Fibroblast of lung (primary cell): Measurements from ENCODE around the gene PSG2. TPM values are rescaled to one million over a fixed set of nuclear protein-coding genes. Genes with fewer than 3 reads are reported as not detected.
"Not testable (repeated sequence)": the region's sequence is repeated elsewhere in the genome, so short reads cannot be mapped to it uniquely, and the experiment has no call there.

Source experiments
- DNase-seq, 2 donors: peaks; one replicate each; pipeline versions ENCODE4 v3.0.0 to v3.0.0-alpha.2; 2010; ENCODE audit warnings: low read depth in 2 of 2
- H2AFZ ChIP-seq: 2 replicates; pipeline ENCODE4 v1.5.1; 2012; ENCODE audit warnings: low read length, control low read depth, inconsistent platforms
- H3K27ac ChIP-seq: 2 replicates; pipeline ENCODE4 v1.5.1; 2011; ENCODE audit warnings: low read length, control low read depth; ENCODE audit not compliant: insufficient read depth
- H3K27me3 ChIP-seq: 2 replicates; pipeline ENCODE4 v1.5.1; 2011; ENCODE audit warnings: mild to moderate bottlenecking, low read length; ENCODE audit not compliant: control insufficient read depth, insufficient read depth
- H3K36me3 ChIP-seq: 2 replicates; pipeline ENCODE4 v1.5.1; 2011; ENCODE audit warnings: low read length; ENCODE audit not compliant: control insufficient read depth, insufficient read depth
- H3K4me1 ChIP-seq: 2 replicates; pipeline ENCODE4 v1.5.1; 2011; ENCODE audit warnings: low read length; ENCODE audit not compliant: control insufficient read depth, insufficient read depth; ENCODE audit errors: extremely low read depth
- H3K4me2 ChIP-seq: 2 replicates; pipeline ENCODE4 v1.5.1; 2011; ENCODE audit warnings: low read length, control low read depth; ENCODE audit not compliant: insufficient read depth; ENCODE audit errors: extremely low read depth
- H3K4me3 ChIP-seq, 4 experiments: fragments of 200-600 bp in 1 of 4; sonication (generic) in 1 of 4; replicated peaks in 1 of 4; 2 replicates each; pipeline ENCODE4 v1.5.1; 2011 to 2016; ENCODE audit warnings: low read length in 4 of 4, low read depth in 3 of 4, mild to moderate bottlenecking in 3 of 4, control low read depth in 2 of 4, inconsistent platforms in 1 of 4, mixed read lengths in 1 of 4; ENCODE audit not compliant: insufficient read depth in 1 of 4; ENCODE audit errors: control extremely low read depth in 1 of 4
- H3K79me2 ChIP-seq: 2 replicates; pipeline ENCODE4 v1.5.1; 2012; ENCODE audit warnings: mild to moderate bottlenecking, low read length, inconsistent platforms; ENCODE audit not compliant: control insufficient read depth, insufficient read depth
- H3K9ac ChIP-seq: 2 replicates; pipeline ENCODE4 v1.5.1; 2011; ENCODE audit warnings: mild to moderate bottlenecking, low read length, control low read depth; ENCODE audit not compliant: insufficient read depth
- H3K9me3 ChIP-seq: 2 replicates; pipeline ENCODE4 v1.5.1; 2012; ENCODE audit warnings: low read depth, low read length; ENCODE audit not compliant: control insufficient read depth, insufficient read depth
- H4K20me1 ChIP-seq: 2 replicates; pipeline ENCODE4 v1.5.1; 2011; ENCODE audit warnings: low read length; ENCODE audit not compliant: control insufficient read depth, insufficient read depth; ENCODE audit errors: extremely low read depth
- CTCF ChIP-seq, 2 donors: IDR thresholded peaks in 1 of 2; conservative IDR thresholded peaks in 1 of 2; 1 replicate in 1 of 2; 2 replicates in 1 of 2; pipeline ENCODE4 v1.5.1; 2011 to 2012; ENCODE audit warnings: low read length in 2 of 2, control low read depth in 1 of 2, inconsistent platforms in 1 of 2, low read depth in 1 of 2, mild to moderate bottlenecking in 1 of 2
- EZH2 ChIP-seq: IDR thresholded peaks from 2 replicates; pipeline ENCODE4 v1.5.1; 2012; ENCODE audit warnings: low read length, control low read depth, mild to moderate bottlenecking; ENCODE audit errors: missing control alignments
- polyA plus RNA-seq, 2 donors: library from polyadenylated mRNA; depleted of rRNA in 1 of 2; stranded (reverse) in 1 of 2; unstranded in 1 of 2; fragments of >200 nt; gene quantifications; 2 replicates each; pipeline ENCODE4 v1.2.1, GENCODE V29; 2011 to 2012; ENCODE audit warnings: missing spikeins in 1 of 2
- total RNA-seq: library from RNA; depleted of rRNA; stranded (reverse); fragments of >200 nt; gene quantifications from 2 replicates; pipeline ENCODE4 v1.2.1, GENCODE V29; 2014

The PSG2 gene
- total and polyA plus RNA-seq, 2 donors (not counting 1 experiment from before 2014, with no cell fraction given), result 2.1 TPM; not detected in 1

GRCh38 chr19:43084196-43084832 lies 1.8 kb upstream of the PSG2 start:
- not testable (repeated sequence) for H2AFZ ChIP-seq, H3K79me2 ChIP-seq, H3K4me3 ChIP-seq, H3K9me3 ChIP-seq, H3K36me3 ChIP-seq, DNase-seq, H4K20me1 ChIP-seq, H3K4me2 ChIP-seq, H3K27me3 ChIP-seq, H3K27ac ChIP-seq, H3K9ac ChIP-seq, H3K4me1 ChIP-seq
- TF ChIP-seq CTCF (conservative IDR thresholded peaks at IDR 0.05 in 1 of 2, IDR thresholded peaks at IDR 0.05 in 1 of 2; ENCODE audit: low read depth in 1 of 2, low read length in 2 of 2), result peak; percentile 27 to 38

GRCh38 chr19:43083721-43084120 lies 1.2 kb upstream of the PSG2 start:
- H3K9me3 ChIP-seq, H3K9ac ChIP-seq, H3K4me1 ChIP-seq, DNase-seq, H4K20me1 ChIP-seq, H2AFZ ChIP-seq, H3K27ac ChIP-seq, H3K79me2 ChIP-seq, H3K4me2 ChIP-seq, H3K36me3 ChIP-seq, H3K27me3 ChIP-seq, H3K4me3 ChIP-seq: not testable (repeated sequence)

GRCh38 chr19:43078311-43078710 lies 4.2 kb downstream of the PSG2 start:
- peak in 1 of 2 donors; percentile 87 for DNase-seq
- Histone ChIP-seq H3K27ac (peak overlapping the region; percentile 48), H3K4me1 (peaks cover 2% of the 10 kb centered on the region), H3K4me3 (no peak overlapping the region), H3K4me2 (no peak overlapping the region), H3K9me3 (no peaks in the 10 kb centered on the region), H3K36me3 (no peaks in the 10 kb centered on the region), H2AFZ (no peak overlapping the region), H4K20me1 (no peaks in the 10 kb centered on the region), H3K9ac (no peak overlapping the region), H3K27me3 (no peaks in the 10 kb centered on the region), H3K79me2 (no peaks in the 10 kb centered on the region)
- TF ChIP-seq EZH2, result no peak

- not testable (repeated sequence) for H3K9me3 ChIP-seq, H3K27me3 ChIP-seq, H3K9ac ChIP-seq, H3K79me2 ChIP-seq, H3K4me1 ChIP-seq, H2AFZ ChIP-seq, H4K20me1 ChIP-seq, H3K4me3 ChIP-seq, H3K4me2 ChIP-seq, H3K36me3 ChIP-seq
- H3K27ac ChIP-seq, result peak overlapping the region; percentile 48
- DNase-seq, result peak; percentile 3 to 74
These were observed 4.6 kb downstream of the PSG2 start for GRCh38 chr19:43077881-43078280.

- H3K4me2 ChIP-seq, H3K4me3 ChIP-seq, H3K9me3 ChIP-seq, H3K4me1 ChIP-seq, H3K27ac ChIP-seq, H3K9ac ChIP-seq, H3K79me2 ChIP-seq, DNase-seq, H3K27me3 ChIP-seq, H4K20me1 ChIP-seq, H2AFZ ChIP-seq, H3K36me3 ChIP-seq: not testable (repeated sequence)
These were observed 20.1 kb downstream of the PSG2 start for GRCh38 chr19:43062418-43062817.

- H2AFZ ChIP-seq, H3K9me3 ChIP-seq, H3K36me3 ChIP-seq, H3K4me3 ChIP-seq, H3K4me1 ChIP-seq, H3K9ac ChIP-seq, H3K27me3 ChIP-seq, H3K79me2 ChIP-seq, H4K20me1 ChIP-seq, H3K4me2 ChIP-seq: not testable (repeated sequence)
- peak in 1 of 2 donors; percentile 9 for DNase-seq
- peak overlapping the region; percentile 34 for H3K27ac ChIP-seq
These were observed 21.2 kb downstream of the PSG2 start for GRCh38 chr19:43061326-43061725.
